Body of pancreas (tissue), 4 donors: ENCODE data around the gene RFX1. TPM values are rescaled to one million over a fixed set of nuclear protein-coding genes. Genes with fewer than 3 reads are reported as not detected.

Experiments
- ATAC-seq: fragments of 150-250 bp; one replicate; pipeline ENCODE4 v1.9.1; 2016
- DNase-seq, 4 donors: peaks; one replicate each; pipeline ENCODE4 v3.0.0-alpha.2; 2019
- H3K27ac ChIP-seq, 4 donors: fragments of 200-600 bp; sonication (generic); 1 replicate in 3 of 4; 2 replicates in 1 of 4; pipeline versions ENCODE4 v1.5.1 to v1.6.1; 2016 to 2019; ENCODE audit warnings: mild to moderate bottlenecking in 1 of 4, mixed read lengths in 1 of 4, moderate library complexity in 1 of 4
- H3K27me3 ChIP-seq, 2 donors: fragments of 200-600 bp; sonication (generic); one replicate each; pipeline ENCODE4 v1.6.0; 2016; ENCODE audit warnings: mild to moderate bottlenecking in 1 of 2
- H3K36me3 ChIP-seq, 2 donors: fragments of 200-600 bp; sonication (generic); replicated peaks in 1 of 2; 2 replicates each; pipeline ENCODE4 v1.5.1; 2016; ENCODE audit warnings: low read depth in 2 of 2; ENCODE audit not compliant: insufficient read depth in 1 of 2
- H3K4me1 ChIP-seq: fragments of 200-600 bp; sonication (generic); one replicate; pipeline ENCODE4 v1.6.0; 2016
- H3K4me3 ChIP-seq, 2 donors: fragments of 200-600 bp; sonication (generic); 1 replicate in 1 of 2; 2 replicates in 1 of 2; pipeline ENCODE4 v1.5.1; 2016 to 2019
- H3K9me3 ChIP-seq, 3 donors: fragments of 200-600 bp; sonication (generic); 1 replicate in 2 of 3; 2 replicates in 1 of 3; pipeline ENCODE4 v1.5.1; 2016
- CTCF ChIP-seq, 7 experiments: fragments of 450-650 bp in 4 of 7; fragments of 200-600 bp in 3 of 7; sonication (generic) in 3 of 7; IDR thresholded peaks; one replicate each; pipeline ENCODE4 v1.5.1; 2016 to 2019; ENCODE audit warnings: antibody characterized with exemption in 7 of 7
- POLR2A ChIP-seq, 3 donors: fragments of 450-650 bp; IDR thresholded peaks; one replicate each; pipeline ENCODE4 v1.6.1; 2016; ENCODE audit warnings: antibody characterized with exemption in 3 of 3, mild to moderate bottlenecking in 2 of 3
- WGBS, 2 donors: methylation state at CpG; one replicate each; pipeline ENCODE4 v1.1.5; 2017; 5-methylcytosine and 5-hydroxymethylcytosine counted together
- intact Hi-C: fragments of 100-400 bp; cut with DNase I; formaldehyde crosslinking; loops from one replicate; pipeline ENCODE4 v1.15.1; 2023
- total RNA-seq, 2 donors: library from RNA; depleted of rRNA; stranded (reverse); fragments of >200 nt; gene quantifications; one replicate each; pipeline ENCODE4 v1.1.0, GENCODE V29; 2016

RFX1 gene
- total RNA-seq, 2 donors from 2014 or later: 3.9 to 7.6 TPM

GRCh38 chr19:13966684-13967128 is 39.4 kb downstream of the RFX1 start:
- DNase-seq: no peak
- H3K4me3 ChIP-seq: no peak overlapping the region
- peaks cover 23 to 28% of the 10 kb centered on the region in 2 donors for H3K36me3 ChIP-seq
- H3K9me3 ChIP-seq: no peaks in the 10 kb centered on the region
- no peak for TF ChIP-seq CTCF (IDR thresholded peaks at IDR 0.05)
- TF ChIP-seq POLR2A (IDR thresholded peaks at IDR 0.05): no peak
- no peak overlapping the region for H3K27ac ChIP-seq
- no peaks in the 10 kb centered on the region for H3K4me1 ChIP-seq
- no peak for ATAC-seq
- intact Hi-C loops: no loop called here
- WGBS, 2 donors: 80 to 88% methylated on average over 1 to 12 of the region's 14 CpGs
- no peaks in the 10 kb centered on the region for H3K27me3 ChIP-seq

GRCh38 chr19:13965926-13966683 is 40.0 kb downstream of the RFX1 start:
- no peaks in the 10 kb centered on the region for H3K4me1 ChIP-seq
- peaks cover 23 to 26% of the 10 kb centered on the region in 2 donors for H3K36me3 ChIP-seq
- TF ChIP-seq POLR2A (IDR thresholded peaks at IDR 0.05) (no peak), CTCF (IDR thresholded peaks at IDR 0.05) (no peak)
- H3K27ac ChIP-seq: no peak overlapping the region
- ATAC-seq (no peak), DNase-seq (no peak)
- WGBS, 2 donors: 90 to 100% methylated on average over 5 to 20 of the region's 20 CpGs
- H3K4me3 ChIP-seq: no peak overlapping the region
- H3K27me3 ChIP-seq: no peaks in the 10 kb centered on the region
- H3K9me3 ChIP-seq: no peaks in the 10 kb centered on the region
- intact Hi-C loops: no loop called here

- intact Hi-C loops: no loop called here
- no peaks in the 10 kb centered on the region for H3K27me3 ChIP-seq
- no peaks in the 10 kb centered on the region for H3K9me3 ChIP-seq
- peaks cover 23 to 26% of the 10 kb centered on the region in 2 donors for H3K36me3 ChIP-seq
- no peak overlapping the region for H3K27ac ChIP-seq
- no peak for ATAC-seq
- no peaks in the 10 kb centered on the region for H3K4me1 ChIP-seq
- H3K4me3 ChIP-seq: no peak overlapping the region
- WGBS, 2 donors: 91 to 95% methylated on average over 14 to 22 of the region's 24 CpGs
- TF ChIP-seq POLR2A (IDR thresholded peaks at IDR 0.05): no peak
- no peak for TF ChIP-seq CTCF (IDR thresholded peaks at IDR 0.05)
- DNase-seq: no peak
Measured at GRCh38 chr19:13965377-13965896, 40.7 kb downstream of the RFX1 start.

- Histone ChIP-seq H3K4me1 (no peaks in the 10 kb centered on the region), H3K27ac (no peak overlapping the region), H3K36me3 (peaks cover 21 to 26% of the 10 kb centered on the region in 2 donors), H3K4me3 (no peak overlapping the region), H3K27me3 (no peaks in the 10 kb centered on the region), H3K9me3 (no peaks in the 10 kb centered on the region)
- intact Hi-C loops: no loop called here
- DNase-seq (no peak), ATAC-seq (no peak)
- TF ChIP-seq CTCF (IDR thresholded peaks at IDR 0.05): no peak
- no peak for TF ChIP-seq POLR2A (IDR thresholded peaks at IDR 0.05)
- WGBS, 2 donors: 84 to 89% methylated on average over 5 of the region's 5 CpGs
Measured at GRCh38 chr19:13964776-13965175, 41.3 kb downstream of the RFX1 start.
